HEK293T (cell line): Measurements from ENCODE around the gene DCTN5.

ENCODE experiments used
- BHLHE40 ChIP-seq: fragments of 450-650 bp; IDR thresholded peaks from 2 replicates; pipeline ENCODE4 v1.6.1; 2016; ENCODE audit warnings: mild to moderate bottlenecking, moderate library complexity, borderline replicate concordance
- FOXM1 ChIP-seq: fragments of 450-650 bp; IDR thresholded peaks from 2 replicates; pipeline ENCODE4 v1.6.1; 2017; ENCODE audit warnings: mild to moderate bottlenecking, borderline replicate concordance
- HDGF ChIP-seq: fragments of 450-650 bp; IDR thresholded peaks from 2 replicates; pipeline ENCODE4 v1.6.1; 2017; ENCODE audit warnings: antibody characterized with exemption, borderline replicate concordance
- PKNOX1 ChIP-seq: fragments of 450-650 bp; IDR thresholded peaks from 2 replicates; pipeline ENCODE4 v1.6.1; 2016
- SP1 ChIP-seq: fragments of 450-650 bp; IDR thresholded peaks from 2 replicates; pipeline ENCODE4 v1.6.1; 2017

GRCh38 chr16:23706439-23706838 is 65.2 kb downstream of the DCTN5 start:
- no peak for TF ChIP-seq SP1
- no peak for TF ChIP-seq PKNOX1
- no peak for TF ChIP-seq HDGF
- TF ChIP-seq BHLHE40 = no peak
- TF ChIP-seq FOXM1 = no peak
